ENCODE results near the gene CTF1. TPM values are rescaled to one million over a fixed set of nuclear protein-coding genes. Genes with fewer than 3 reads are reported as not detected.

The CTF1 gene

Small RNA genes lying within 50 kb of the gene (small RNA-seq; reads per million reads assigned to genes)
- gene AC135048.1 (not detected), gene MIR4519 (not detected), gene MIR762 (not detected)
